ENCODE results near the gene CH25H. TPM values are rescaled to one million over a fixed set of nuclear protein-coding genes. Genes with fewer than 3 reads are reported as not detected.
A peak's percentile ranks its signal among the peaks of the same experiment; 100 is the strongest.

The CH25H gene
- total and polyA plus RNA-seq, 10 donors: 0.72 to 8.8 (median 2.1) TPM

DNA sequence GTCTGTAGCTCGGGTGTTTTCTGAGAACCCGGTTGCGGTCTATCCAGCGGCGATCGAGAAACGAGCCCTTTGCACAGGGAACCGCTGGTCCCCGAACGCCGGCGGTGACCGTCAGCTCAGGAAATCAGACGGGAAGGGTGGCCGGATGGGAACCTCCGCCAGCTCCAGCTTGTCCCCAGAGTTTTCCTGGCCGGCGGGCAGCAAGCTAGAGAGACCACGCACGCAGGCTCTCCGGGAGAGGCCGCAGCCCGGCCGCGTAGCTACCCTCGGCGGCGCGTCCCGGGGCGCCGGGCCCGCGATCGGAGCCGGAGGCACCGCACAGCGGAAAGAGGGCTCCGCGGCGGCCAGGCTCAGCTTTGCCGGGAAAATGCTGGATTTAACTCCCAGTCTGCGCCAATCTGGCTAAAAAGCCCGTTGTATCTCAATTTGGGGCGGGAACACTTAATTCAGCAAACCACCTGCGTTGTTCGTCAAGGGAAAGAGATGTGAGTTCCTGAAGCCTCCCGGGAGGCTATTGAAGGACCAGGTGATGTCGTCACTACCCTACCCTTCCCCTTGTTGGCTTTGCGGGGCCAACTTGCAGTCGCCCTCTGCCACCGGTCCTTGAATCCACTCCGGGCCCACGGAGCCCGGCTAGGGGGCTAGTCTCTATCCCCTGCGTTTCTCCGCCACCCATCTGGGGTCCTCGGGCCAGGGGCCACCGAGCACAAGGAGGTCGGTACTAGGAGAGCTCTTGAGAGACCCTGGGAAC lies 859 bp upstream of the CH25H start:
- Histone ChIP-seq H3K36me3 (no peaks in the 10 kb centered on the region), H3K4me3 (peak overlapping the region; percentile 31 to 69 (median 46)), H3K4me1 (peaks cover 4 to 29% (median 24%) of the 10 kb centered on the region in 6 donors), H3K27ac (peak overlapping the region; percentile 48 to 86 (median 80)), H3K27me3 (replicated peaks in 1 of 7) (peaks cover 0 to 56% (median 24%) of the 10 kb centered on the region in 7 donors), H3K9me3 (no peaks in the 10 kb centered on the region)
- TF ChIP-seq POLR2A (IDR thresholded peaks at IDR 0.05): no peak
- TF ChIP-seq POLR2AphosphoS5 (IDR thresholded peaks at IDR 0.05): peak in 2 of 3 donors; percentile 72 to 82
- TF ChIP-seq CTCF (IDR thresholded peaks at IDR 0.05 in 8 of 11, conservative IDR thresholded peaks at IDR 0.05 in 3 of 11): no peak
- intact Hi-C loops (cut with DNase I; ENCODE audit: low total_unique reads): no loop called here
- WGBS, 5 donors: 4 to 8% (median 6%) methylated on average over 49 to 60 of the region's 60 CpGs
- peak; percentile 87 for DNase-seq

DNA sequence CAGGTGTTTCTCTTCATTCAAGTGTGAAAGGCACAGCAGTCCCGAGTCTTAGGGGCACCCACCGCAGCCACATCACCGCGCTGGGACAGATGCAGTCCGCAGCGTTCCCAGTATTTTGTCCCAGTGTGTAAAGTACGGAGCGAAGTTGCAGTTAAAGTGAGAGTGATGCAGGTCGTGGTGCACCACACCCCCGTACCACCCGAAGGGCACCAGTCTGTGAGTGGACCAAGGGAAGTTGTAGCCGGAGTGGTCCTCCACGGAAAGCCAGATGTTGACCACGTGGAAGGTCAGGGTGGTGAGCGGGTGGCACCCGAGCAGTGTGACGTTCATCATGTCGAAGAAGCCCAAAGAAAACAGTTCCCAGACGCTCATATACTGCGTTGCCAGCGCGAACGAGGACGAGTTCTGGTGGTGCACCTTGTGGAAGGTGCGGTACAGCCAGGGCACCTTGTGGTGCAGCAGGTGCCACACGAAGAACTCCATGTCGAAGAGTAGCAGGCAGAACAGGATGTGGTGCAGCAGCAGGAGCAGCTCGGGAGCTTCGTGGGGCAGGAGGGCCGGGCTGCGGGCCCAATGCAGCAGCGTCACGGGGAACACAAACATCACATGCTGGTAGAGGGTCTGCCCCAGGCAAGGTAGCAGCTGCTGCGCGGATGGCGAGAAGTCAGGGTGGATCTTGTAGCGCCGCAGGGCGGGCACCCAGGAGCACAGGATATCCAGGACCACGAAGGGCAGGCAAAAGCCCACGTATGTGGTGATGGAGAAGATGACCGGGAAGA lies 526 bp downstream of the CH25H start:
- H3K27ac ChIP-seq: peak overlapping the region in 6 of 8 donors; percentile 48 to 86 (median 85)
- TF ChIP-seq POLR2A (IDR thresholded peaks at IDR 0.05) (no peak), POLR2AphosphoS5 (IDR thresholded peaks at IDR 0.05) (peak in 2 of 3 donors; percentile 62 to 63), CTCF (IDR thresholded peaks at IDR 0.05 in 8 of 11, conservative IDR thresholded peaks at IDR 0.05 in 3 of 11) (no peak)
- H3K27me3 ChIP-seq (replicated peaks in 1 of 7): peaks cover 0 to 61% (median 24%) of the 10 kb centered on the region in 7 donors
- peak overlapping the region; percentile 31 to 69 (median 46) for H3K4me3 ChIP-seq
- no peaks in the 10 kb centered on the region for H3K36me3 ChIP-seq
- peaks cover 4 to 29% (median 24%) of the 10 kb centered on the region in 6 donors for H3K4me1 ChIP-seq
- no peaks in the 10 kb centered on the region for H3K9me3 ChIP-seq
- DNase-seq: peak; percentile 85
- 9 to 28% (median 10%) methylated on average over 41 to 42 of the region's 42 CpGs for WGBS, 5 donors
- intact Hi-C loops (cut with DNase I; ENCODE audit: low total_unique reads): no loop called here

DNA sequence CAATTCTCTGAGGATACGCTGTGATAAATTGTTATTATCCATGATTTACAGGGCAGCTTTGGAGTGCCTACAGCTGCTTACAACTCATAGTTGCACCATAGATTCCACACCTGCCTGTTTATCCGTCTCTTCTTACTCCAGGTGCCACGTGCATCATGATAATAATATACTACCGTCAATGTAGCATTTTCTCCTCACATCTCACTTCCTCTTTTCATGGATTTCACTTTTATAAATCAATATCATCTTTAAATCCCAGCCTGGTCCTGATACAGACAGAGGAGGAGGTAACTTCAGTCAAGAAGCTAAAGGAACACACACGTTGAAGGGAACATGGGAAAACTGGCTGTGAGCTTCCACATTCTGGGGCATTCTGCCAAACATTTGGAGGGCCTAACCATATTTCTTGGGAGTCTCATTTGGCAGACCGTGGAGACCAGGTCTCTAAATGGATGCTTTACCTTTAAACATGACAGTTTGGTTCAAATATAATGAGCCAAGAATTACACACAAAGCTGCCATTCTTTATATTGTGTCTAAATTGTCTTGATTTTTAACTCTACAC lies 2.4 kb downstream of the CH25H start:
- TF ChIP-seq POLR2AphosphoS5 (IDR thresholded peaks at IDR 0.05) (no peak), CTCF (IDR thresholded peaks at IDR 0.05 in 8 of 11, conservative IDR thresholded peaks at IDR 0.05 in 3 of 11) (no peak), POLR2A (IDR thresholded peaks at IDR 0.05) (no peak)
- Histone ChIP-seq H3K4me1 (peaks cover 4 to 29% (median 24%) of the 10 kb centered on the region in 6 donors), H3K36me3 (no peaks in the 10 kb centered on the region), H3K27ac (no peak overlapping the region), H3K27me3 (replicated peaks in 1 of 7) (peaks cover 0 to 61% (median 24%) of the 10 kb centered on the region in 7 donors), H3K4me3 (no peak overlapping the region), H3K9me3 (no peaks in the 10 kb centered on the region)
- WGBS, 5 donors: 59 to 74% (median 69%) methylated on average over 4 to 6 of the region's 6 CpGs
- intact Hi-C loops (cut with DNase I; ENCODE audit: low total_unique reads): no loop called here
- DNase-seq: no peak
